Glutamatergic neuron (in vitro differentiated cells): ENCODE measurements around the gene NEGR1. TPM values are rescaled to one million over a fixed set of nuclear protein-coding genes. Genes with fewer than 3 reads are reported as not detected.

Source experiments
- DNase-seq: peaks from one replicate; pipeline ENCODE4 v3.0.0; 2022
- H3K27ac Mint-ChIP-seq: one replicate; pipeline ENCODE4 v1.8.0; 2020; ENCODE audit warnings: mild to moderate bottlenecking, mixed read lengths, inconsistent platforms; ENCODE audit not compliant: unreplicated experiment
- H3K27me3 Mint-ChIP-seq: one replicate; pipeline ENCODE4 v1.8.0; 2020; ENCODE audit warnings: mild to moderate bottlenecking, moderate library complexity, mixed read lengths, inconsistent platforms; ENCODE audit not compliant: unreplicated experiment
- H3K36me3 Mint-ChIP-seq: one replicate; pipeline ENCODE4 v1.8.0; 2020; ENCODE audit warnings: mild to moderate bottlenecking, mixed read lengths, inconsistent platforms; ENCODE audit not compliant: unreplicated experiment
- H3K4me1 Mint-ChIP-seq: one replicate; pipeline ENCODE4 v1.8.0; 2020; ENCODE audit warnings: mild to moderate bottlenecking, low read depth, mixed read lengths, inconsistent platforms; ENCODE audit not compliant: unreplicated experiment
- H3K4me3 Mint-ChIP-seq: one replicate; pipeline ENCODE4 v1.8.0; 2020; ENCODE audit warnings: mild to moderate bottlenecking, mixed read lengths, inconsistent platforms; ENCODE audit not compliant: unreplicated experiment
- H3K9me3 Mint-ChIP-seq: one replicate; pipeline ENCODE4 v1.8.0; 2020; ENCODE audit warnings: mild to moderate bottlenecking, moderate library complexity, mixed read lengths, inconsistent platforms; ENCODE audit not compliant: unreplicated experiment
- long read RNA-seq: library from polyadenylated mRNA; unstranded; transcript quantifications from one replicate; pipeline ENCODE4 v2.0.0, GENCODE V29; 2020; ENCODE audit not compliant: unreplicated experiment
- total RNA-seq: library from RNA; stranded (reverse); fragmentation: NEBNext Ultra II Directional; extraction: Animal tissue kit (Norgen Biotek cat#: 25700); gene quantifications from one replicate; pipeline ENCODE4 v1.2.1, GENCODE V29; 2021; ENCODE audit not compliant: unreplicated experiment
- TF ChIP-seq, protein P1 (sequence below): fragments of 200-600 bp; sonication (generic); IDR thresholded peaks from one replicate; pipeline ENCODE4 v1.5.0; 2021; ENCODE audit not compliant: partially characterized antibody, unreplicated experiment

NEGR1 gene
- total RNA-seq = 0.51 TPM
- long read RNA-seq, partial matches to known transcripts = 0 of 1 reads
- long read RNA-seq, other reads (novel, unspliced or antisense) = 1 of 1 reads

DNA sequence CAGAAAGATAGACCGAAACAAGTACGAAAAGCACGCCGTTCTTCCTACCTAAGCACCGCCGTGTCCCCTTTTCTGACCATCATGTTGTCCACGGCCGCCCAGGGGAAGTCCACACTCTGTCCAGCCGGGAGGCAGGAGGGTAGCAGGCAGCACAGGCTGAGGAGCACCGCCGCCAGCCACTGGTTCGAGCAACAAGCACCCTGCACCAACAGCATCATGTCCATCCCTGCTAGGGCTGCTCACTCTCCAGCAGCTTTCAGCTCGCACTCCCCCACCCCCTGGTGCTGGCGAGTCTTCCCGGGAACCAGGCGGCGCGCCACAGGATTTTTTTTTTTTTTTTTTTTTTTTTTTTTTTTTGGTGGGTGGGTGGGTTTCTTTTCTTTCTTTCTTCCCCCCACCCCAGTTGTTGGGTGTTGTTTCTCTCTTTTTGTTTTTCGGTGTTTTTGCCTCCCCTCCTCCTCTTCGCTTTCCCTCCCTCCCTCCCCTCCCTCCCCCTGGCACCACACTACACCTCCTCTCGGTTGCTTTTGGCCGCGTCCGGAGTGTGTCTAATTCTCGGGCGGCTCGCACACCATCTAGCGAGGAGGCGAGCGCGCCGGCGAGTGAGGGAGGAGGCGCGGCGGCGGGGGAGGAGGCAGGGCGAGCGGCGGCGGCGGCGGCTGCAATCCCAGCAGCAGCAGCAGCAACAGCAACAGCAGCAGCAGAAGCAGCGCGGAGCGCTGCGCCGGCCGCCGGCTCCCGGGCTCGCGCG is at the start of gene NEGR1:
Gene NEGR1, minus strand, starts transcription at position 269 of the 751 bp plus-strand sequence.
- TF ChIP-seq, protein P1, sequence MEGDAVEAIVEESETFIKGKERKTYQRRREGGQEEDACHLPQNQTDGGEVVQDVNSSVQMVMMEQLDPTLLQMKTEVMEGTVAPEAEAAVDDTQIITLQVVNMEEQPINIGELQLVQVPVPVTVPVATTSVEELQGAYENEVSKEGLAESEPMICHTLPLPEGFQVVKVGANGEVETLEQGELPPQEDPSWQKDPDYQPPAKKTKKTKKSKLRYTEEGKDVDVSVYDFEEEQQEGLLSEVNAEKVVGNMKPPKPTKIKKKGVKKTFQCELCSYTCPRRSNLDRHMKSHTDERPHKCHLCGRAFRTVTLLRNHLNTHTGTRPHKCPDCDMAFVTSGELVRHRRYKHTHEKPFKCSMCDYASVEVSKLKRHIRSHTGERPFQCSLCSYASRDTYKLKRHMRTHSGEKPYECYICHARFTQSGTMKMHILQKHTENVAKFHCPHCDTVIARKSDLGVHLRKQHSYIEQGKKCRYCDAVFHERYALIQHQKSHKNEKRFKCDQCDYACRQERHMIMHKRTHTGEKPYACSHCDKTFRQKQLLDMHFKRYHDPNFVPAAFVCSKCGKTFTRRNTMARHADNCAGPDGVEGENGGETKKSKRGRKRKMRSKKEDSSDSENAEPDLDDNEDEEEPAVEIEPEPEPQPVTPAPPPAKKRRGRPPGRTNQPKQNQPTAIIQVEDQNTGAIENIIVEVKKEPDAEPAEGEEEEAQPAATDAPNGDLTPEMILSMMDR = no peak
- Mint-ChIP-seq H3K27me3 (peaks cover 4% of the 10 kb centered on the region), H3K4me3 (no peak within 1 kb of the TSS), H3K9me3 (peaks cover 7% of the 10 kb centered on the region), H3K36me3 (no peaks in the 10 kb centered on the region), H3K27ac (peak within 1 kb of the TSS; percentile 26), H3K4me1 (no peaks in the 10 kb centered on the region)
- peak; percentile 93 for DNase-seq

DNA sequence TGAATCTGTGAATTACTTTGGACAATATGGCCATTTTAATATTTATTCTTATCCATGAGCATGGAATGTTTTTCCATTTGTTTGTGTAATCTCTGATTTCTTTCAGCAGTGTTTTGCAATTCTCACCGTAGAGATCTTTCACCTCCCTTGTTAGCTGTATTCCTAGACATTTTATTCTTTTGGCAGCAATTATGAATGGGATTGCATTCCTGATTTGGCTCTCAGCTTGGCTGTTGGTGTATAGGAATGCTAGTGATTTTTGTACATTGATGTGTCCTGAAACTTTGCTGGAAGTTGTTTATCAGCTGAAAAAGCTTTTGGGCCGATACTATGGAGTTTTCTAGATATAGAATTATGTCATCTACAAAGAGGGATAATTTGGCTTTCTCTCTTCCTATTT is 44.2 kb upstream of the NEGR1 start:
- Mint-ChIP-seq H3K9me3 (no peaks in the 10 kb centered on the region), H3K4me1 (no peaks in the 10 kb centered on the region), H3K27me3 (no peaks in the 10 kb centered on the region), H3K27ac (no peak overlapping the region), H3K4me3 (no peak overlapping the region), H3K36me3 (no peaks in the 10 kb centered on the region)
- no peak for DNase-seq
- TF ChIP-seq, protein P1 = no peak

DNA sequence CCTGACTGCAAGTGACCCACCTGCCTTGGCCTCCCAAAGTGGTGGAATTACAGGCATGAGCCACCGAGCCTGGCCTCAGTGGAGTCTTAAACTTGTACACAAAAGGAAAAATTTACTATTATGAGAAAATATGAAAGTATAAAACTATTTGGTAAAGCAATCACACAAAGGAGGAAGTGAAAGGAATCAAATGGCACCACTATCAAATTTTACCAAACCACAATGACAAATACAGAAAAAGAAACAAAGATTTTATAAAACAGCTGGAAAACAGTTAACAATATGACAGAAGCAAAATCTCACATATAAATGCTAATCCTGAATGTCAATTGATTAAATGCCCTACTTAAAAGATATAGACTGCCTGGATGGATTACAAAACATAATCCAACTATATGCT is 42.1 kb upstream of the NEGR1 start:
- Mint-ChIP-seq H3K4me3 (no peak overlapping the region), H3K36me3 (no peaks in the 10 kb centered on the region), H3K27ac (no peak overlapping the region), H3K9me3 (no peaks in the 10 kb centered on the region), H3K4me1 (no peaks in the 10 kb centered on the region), H3K27me3 (no peaks in the 10 kb centered on the region)
- DNase-seq = no peak
- TF ChIP-seq, protein P1 = no peak

DNA sequence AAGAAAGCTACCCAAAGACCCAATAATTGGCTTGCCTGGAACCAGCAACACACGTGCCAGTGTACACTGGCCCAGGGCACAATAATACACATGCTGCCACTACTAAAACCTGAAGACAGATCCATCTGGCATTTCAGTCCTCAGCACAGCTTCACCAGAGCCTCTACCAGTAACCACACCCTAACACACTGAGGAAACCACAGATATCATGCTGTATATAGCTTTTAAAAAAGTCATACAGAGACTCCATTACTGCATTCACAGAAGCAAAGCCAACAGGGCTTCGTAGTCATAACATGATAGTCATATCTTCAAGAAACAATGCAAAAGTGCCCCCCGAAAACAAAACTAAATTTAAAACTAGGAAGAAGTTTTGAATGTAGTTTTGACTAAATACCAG is 40.6 kb upstream of the NEGR1 start:
- TF ChIP-seq, protein P1 = no peak
- H3K27me3 Mint-ChIP-seq = no peaks in the 10 kb centered on the region
- H3K4me3 Mint-ChIP-seq = no peak overlapping the region
- no peaks in the 10 kb centered on the region for H3K9me3 Mint-ChIP-seq
- no peak for DNase-seq
- no peaks in the 10 kb centered on the region for H3K36me3 Mint-ChIP-seq
- no peaks in the 10 kb centered on the region for H3K4me1 Mint-ChIP-seq
- H3K27ac Mint-ChIP-seq = no peak overlapping the region

DNA sequence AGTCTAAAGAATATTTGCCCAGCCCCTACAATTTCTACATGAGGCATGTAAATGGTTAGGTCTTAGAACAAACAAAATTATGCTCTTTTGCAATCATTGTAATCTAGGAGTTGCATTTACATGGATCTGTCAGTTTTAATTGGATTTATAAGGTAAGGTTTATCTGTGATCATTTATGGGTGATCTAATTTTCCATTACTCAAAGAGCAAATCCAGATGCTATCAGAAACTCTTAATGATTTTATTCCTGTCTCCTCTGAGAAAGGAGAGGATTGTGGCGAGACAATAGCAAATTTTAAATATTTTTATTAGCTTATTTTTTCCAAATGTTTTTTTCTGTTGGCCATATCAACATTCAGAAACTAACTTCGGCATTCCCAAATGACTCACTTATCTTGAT is 14.2 kb upstream of the NEGR1 start:
- no peaks in the 10 kb centered on the region for H3K36me3 Mint-ChIP-seq
- no peaks in the 10 kb centered on the region for H3K9me3 Mint-ChIP-seq
- no peak overlapping the region for H3K4me3 Mint-ChIP-seq
- TF ChIP-seq, protein P1 = no peak
- peaks cover 2% of the 10 kb centered on the region for H3K27me3 Mint-ChIP-seq
- no peak overlapping the region for H3K27ac Mint-ChIP-seq
- no peak for DNase-seq
- no peaks in the 10 kb centered on the region for H3K4me1 Mint-ChIP-seq
